NCI-H1048 (cell line): Measurements from ENCODE around the gene CDKAL1.
"Not testable (repeated sequence)": the region's sequence is repeated elsewhere in the genome, so short reads cannot be mapped to it uniquely, and the experiment has no call there.

Experiments
- DNase-seq: peaks from one replicate; lab custom pipeline; 2025; lab: John Stamatoyannopoulos, UW

CDKAL1 gene

GRCh38 chr6:21073318-21073839, 539.1 kb downstream of the CDKAL1 start:
- DNase-seq, result no peak

- no peak for DNase-seq
Observed at GRCh38 chr6:21074484-21074883, 540.2 kb downstream of the CDKAL1 start.

- no peak for DNase-seq
Observed at GRCh38 chr6:21075986-21076385, 541.7 kb downstream of the CDKAL1 start.

- DNase-seq, result no peak
Observed at GRCh38 chr6:21078497-21078896, 544.2 kb downstream of the CDKAL1 start.

- no peak for DNase-seq
Observed at GRCh38 chr6:21079468-21080048, 545.3 kb downstream of the CDKAL1 start.

- no peak for DNase-seq
Observed at GRCh38 chr6:21080221-21080620, 546.0 kb downstream of the CDKAL1 start.

GRCh38 chr6:21082091-21082490, 547.8 kb downstream of the CDKAL1 start:
- DNase-seq, result no peak

GRCh38 chr6:21083708-21084107, 549.5 kb downstream of the CDKAL1 start:
- DNase-seq, result no peak

- DNase-seq, result no peak
Observed at GRCh38 chr6:21084656-21085055, 550.4 kb downstream of the CDKAL1 start.

- DNase-seq, result no peak
Observed at GRCh38 chr6:21085211-21085610, 551.0 kb downstream of the CDKAL1 start.

GRCh38 chr6:21085643-21086042, 551.4 kb downstream of the CDKAL1 start:
- DNase-seq, result no peak

GRCh38 chr6:21087188-21087587, 552.9 kb downstream of the CDKAL1 start:
- no peak for DNase-seq

- no peak for DNase-seq
Observed at GRCh38 chr6:21091411-21091810, 557.2 kb downstream of the CDKAL1 start.

GRCh38 chr6:21092231-21092772, 558.0 kb downstream of the CDKAL1 start:
- DNase-seq, result not testable (repeated sequence)

GRCh38 chr6:21095462-21095861, 561.2 kb downstream of the CDKAL1 start:
- DNase-seq, result no peak

GRCh38 chr6:21098134-21098533, 563.9 kb downstream of the CDKAL1 start:
- DNase-seq, result no peak

GRCh38 chr6:21098744-21099143, 564.5 kb downstream of the CDKAL1 start:
- no peak for DNase-seq

GRCh38 chr6:21099338-21100314, 565.4 kb downstream of the CDKAL1 start:
- DNase-seq, result no peak

- no peak for DNase-seq
Observed at GRCh38 chr6:21100991-21101390, 566.7 kb downstream of the CDKAL1 start.

- DNase-seq, result no peak
Observed at GRCh38 chr6:21101694-21102093, 567.4 kb downstream of the CDKAL1 start.

- no peak for DNase-seq
Observed at GRCh38 chr6:21102201-21102600, 567.9 kb downstream of the CDKAL1 start.

GRCh38 chr6:21102624-21103023, 568.4 kb downstream of the CDKAL1 start:
- DNase-seq, result no peak
